Lower leg skin (tissue), 4 donors: ENCODE data around the gene CSF2. TPM values are rescaled to one million over a fixed set of nuclear protein-coding genes. Genes with fewer than 3 reads are reported as not detected.
"Not testable (repeated sequence)": the region's sequence is repeated elsewhere in the genome, so short reads cannot be mapped to it uniquely, and the experiment has no call there.

Experiments
- DNase-seq, 2 donors: peaks; one replicate each; pipeline ENCODE4 v3.0.0-alpha.2; 2019; ENCODE audit warnings: low spot score in 2 of 2
- H3K4me3 ChIP-seq: fragments of 200-600 bp; sonication (generic); 2 replicates; pipeline ENCODE4 v1.5.1; 2017; ENCODE audit warnings: mild to moderate bottlenecking, low read depth; ENCODE audit not compliant: poor library complexity, severe bottlenecking
- CTCF ChIP-seq, 3 donors: fragments of 450-650 bp; IDR thresholded peaks; one replicate each; pipeline ENCODE4 v1.5.1; 2016; ENCODE audit warnings: antibody characterized with exemption in 3 of 3, mild to moderate bottlenecking in 3 of 3, moderate library complexity in 2 of 3
- POLR2A ChIP-seq, 2 donors: fragments of 450-650 bp; IDR thresholded peaks; one replicate each; pipeline ENCODE4 v1.6.1; 2016 to 2017; ENCODE audit warnings: antibody characterized with exemption in 2 of 2, mild to moderate bottlenecking in 1 of 2, moderate library complexity in 1 of 2
- WGBS, 2 donors: methylation state at CpG; one replicate each; pipeline ENCODE4 v1.1.5; 2018; 5-methylcytosine and 5-hydroxymethylcytosine counted together
- intact Hi-C: fragments of 100-400 bp; cut with DNase I; formaldehyde crosslinking; loops from one replicate; pipeline ENCODE4 v1.15.0; 2023; ENCODE audit warnings: low total_unique reads
- total RNA-seq, 4 donors: library from RNA; depleted of rRNA; stranded (reverse); fragments of >200 nt; gene quantifications; one replicate each; pipeline ENCODE4 v1.1.0, GENCODE V29; 2016

CSF2 gene
- total RNA-seq, 4 donors from 2014 or later: not detected

- intact Hi-C loops: no loop called here
- TF ChIP-seq CTCF (IDR thresholded peaks at IDR 0.05) (no peak), POLR2A (IDR thresholded peaks at IDR 0.05) (no peak)
- 92% methylated on average over 2 of the region's 2 CpGs for WGBS, 2 donors
- DNase-seq: no peak
- H3K4me3 ChIP-seq: no peak overlapping the region
Observed at GRCh38 chr5:132116072-132116471, 42.5 kb downstream of the CSF2 start.

- DNase-seq, H3K4me3 ChIP-seq, intact Hi-C loops: not testable (repeated sequence)
- WGBS, 2 donors: 73 to 86% methylated on average over 1 to 3 of the region's 3 CpGs
Observed at GRCh38 chr5:132116909-132117489, 43.4 kb downstream of the CSF2 start.

GRCh38 chr5:132120717-132121116, 47.1 kb downstream of the CSF2 start:
- intact Hi-C loops, H3K4me3 ChIP-seq, DNase-seq: not testable (repeated sequence)
- WGBS, 2 donors: 74 to 83% methylated on average over 3 of the region's 3 CpGs

GRCh38 chr5:132122971-132123370, 49.4 kb downstream of the CSF2 start:
- DNase-seq, intact Hi-C loops: not testable (repeated sequence)
- WGBS, 2 donors: 85 to 87% methylated on average over 3 of the region's 3 CpGs

GRCh38 chr5:132123578-132123977, 50.0 kb downstream of the CSF2 start:
- WGBS, 2 donors: 92% methylated on average over 4 of the region's 4 CpGs
- intact Hi-C loops: not testable (repeated sequence)

More at GRCh38 chr5:132122971-132123370, 49.4 kb downstream of the CSF2 start:
- H3K4me3 ChIP-seq: not testable (repeated sequence)

More at GRCh38 chr5:132123578-132123977, 50.0 kb downstream of the CSF2 start:
- not testable (repeated sequence) for H3K4me3 ChIP-seq, DNase-seq

Other genes starting within 250 kb of the CSF2 start
- gene MEIKIN, start 128.1 kb upstream of the CSF2 start, total RNA-seq: not detected
- gene ACSL6, start 62.1 kb upstream of the CSF2 start, total RNA-seq: under 1 TPM in 3 of 4 donors, not detected in 1; 0.27 to 0.59 (median 0.32) TPM
- not detected for gene IL3, start 13.1 kb upstream of the CSF2 start, total RNA-seq
- 10 to 100 TPM; 18.0 to 40.5 (median 26.7) TPM for gene P4HA2, start 154.1 kb downstream of the CSF2 start, total RNA-seq
- gene PDLIM4, start 183.9 kb downstream of the CSF2 start, total RNA-seq: 100 to 1,000 TPM in 1 of 4 donors, 10 to 100 TPM in 3; 52.5 to 191 (median 85.9) TPM
- 1 to 10 TPM in 3 of 4 donors, under 1 TPM in 1; 0.27 to 1.8 (median 1.8) TPM for gene SLC22A4, start 220.6 kb downstream of the CSF2 start, total RNA-seq